ENCODE results near the gene DEDD.

DNA sequence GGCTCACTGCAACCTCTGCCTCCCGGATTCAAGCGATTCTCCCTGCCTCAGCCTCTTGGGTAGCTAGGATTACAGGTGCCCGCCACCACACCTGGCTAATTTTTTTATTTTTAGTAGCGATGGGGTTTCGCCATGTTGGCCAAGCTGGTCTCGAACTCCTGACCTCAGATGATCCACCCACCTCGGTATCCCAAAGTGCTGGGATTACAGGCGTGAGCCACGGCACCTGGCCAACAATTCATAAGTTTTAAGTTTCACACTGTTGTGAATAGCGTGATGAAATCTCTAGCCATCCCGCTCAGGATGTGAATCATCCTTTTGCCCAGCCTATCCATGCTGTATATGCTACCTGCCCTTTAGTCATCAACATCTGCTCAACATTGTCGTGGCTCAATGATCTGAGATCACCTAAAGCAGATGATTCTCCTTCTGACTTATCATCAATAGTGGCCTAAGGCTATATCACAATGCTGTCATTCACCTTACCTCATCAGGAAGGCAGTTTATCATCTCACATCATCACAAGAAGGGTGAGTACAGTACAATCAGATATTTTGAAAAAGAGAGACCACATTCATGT lies 17.2 kb downstream of the DEDD start:
- TF ChIP-seq, protein P1, sequence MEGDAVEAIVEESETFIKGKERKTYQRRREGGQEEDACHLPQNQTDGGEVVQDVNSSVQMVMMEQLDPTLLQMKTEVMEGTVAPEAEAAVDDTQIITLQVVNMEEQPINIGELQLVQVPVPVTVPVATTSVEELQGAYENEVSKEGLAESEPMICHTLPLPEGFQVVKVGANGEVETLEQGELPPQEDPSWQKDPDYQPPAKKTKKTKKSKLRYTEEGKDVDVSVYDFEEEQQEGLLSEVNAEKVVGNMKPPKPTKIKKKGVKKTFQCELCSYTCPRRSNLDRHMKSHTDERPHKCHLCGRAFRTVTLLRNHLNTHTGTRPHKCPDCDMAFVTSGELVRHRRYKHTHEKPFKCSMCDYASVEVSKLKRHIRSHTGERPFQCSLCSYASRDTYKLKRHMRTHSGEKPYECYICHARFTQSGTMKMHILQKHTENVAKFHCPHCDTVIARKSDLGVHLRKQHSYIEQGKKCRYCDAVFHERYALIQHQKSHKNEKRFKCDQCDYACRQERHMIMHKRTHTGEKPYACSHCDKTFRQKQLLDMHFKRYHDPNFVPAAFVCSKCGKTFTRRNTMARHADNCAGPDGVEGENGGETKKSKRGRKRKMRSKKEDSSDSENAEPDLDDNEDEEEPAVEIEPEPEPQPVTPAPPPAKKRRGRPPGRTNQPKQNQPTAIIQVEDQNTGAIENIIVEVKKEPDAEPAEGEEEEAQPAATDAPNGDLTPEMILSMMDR (IDR thresholded peaks at IDR 0.05), result no peak
- no peak for TF ChIP-seq POLR2A (IDR thresholded peaks at IDR 0.05)

Measured in Peyer's patch (tissue), 4 donors.